GM12878 (cell line): ENCODE data around the gene PRKCE. TPM values are rescaled to one million over a fixed set of nuclear protein-coding genes. Genes with fewer than 3 reads are reported as not detected.

Experiments used
- ATF2 ChIP-seq: IDR thresholded peaks from 2 replicates; pipeline ENCODE4 v1.6.1; 2012; ENCODE audit warnings: low read length, inconsistent platforms
- BACH1 ChIP-seq: fragments of 450-650 bp; IDR thresholded peaks from 2 replicates; pipeline ENCODE4 v1.6.1; 2017; ENCODE audit warnings: mild to moderate bottlenecking, borderline replicate concordance
- CBFB ChIP-seq: IDR thresholded peaks from 2 replicates; pipeline ENCODE4 v1.6.1; 2016; ENCODE audit warnings: antibody characterized with exemption, low read depth
- CEBPB ChIP-seq, 2 experiments: fragments of 150-350 bp in 1 of 2; IDR thresholded peaks; 2 replicates each; pipeline ENCODE4 v1.6.1; 2012 to 2014; ENCODE audit warnings: low read depth in 2 of 2, low read length in 2 of 2, borderline replicate concordance in 1 of 2, inconsistent platforms in 1 of 2
- DPF2 ChIP-seq: fragments of 450-650 bp; IDR thresholded peaks from 2 replicates; pipeline ENCODE4 v1.6.1; 2017; ENCODE audit warnings: mild to moderate bottlenecking
- IRF4 ChIP-seq: IDR thresholded peaks from 2 replicates; pipeline ENCODE4 v1.6.1; 2011; ENCODE audit warnings: low read depth, low read length
- LARP7 ChIP-seq: fragments of 450-650 bp; IDR thresholded peaks from 2 replicates; pipeline ENCODE4 v1.6.1; 2017; ENCODE audit warnings: mild to moderate bottlenecking
- MYB ChIP-seq: fragments of 150-350 bp; IDR thresholded peaks from 2 replicates; pipeline ENCODE4 v1.6.1; 2014; ENCODE audit warnings: mild to moderate bottlenecking, low read depth, low read length, borderline replicate concordance
- NBN ChIP-seq: fragments of 450-650 bp; IDR thresholded peaks from 2 replicates; pipeline ENCODE4 v1.6.1; 2016
- POLR2AphosphoS5 ChIP-seq: IDR thresholded peaks from 2 replicates; pipeline ENCODE4 v1.6.1; 2011; ENCODE audit warnings: mild to moderate bottlenecking, low read length, inconsistent platforms
- RB1 ChIP-seq: fragments of 450-650 bp; formaldehyde crosslinking; IDR thresholded peaks from 2 replicates; pipeline ENCODE4 v1.6.1; 2017; ENCODE audit warnings: mild to moderate bottlenecking, borderline replicate concordance
- RBBP5 ChIP-seq: fragments of 200-600 bp; sonication (generic); conservative IDR thresholded peaks from 2 replicates; pipeline ENCODE4 v1.6.1; 2016
- RELA ChIP-seq: fragments of 450-650 bp; IDR thresholded peaks from 2 replicates; pipeline ENCODE4 v1.8.0; 2014; ENCODE audit warnings: borderline replicate concordance; ENCODE audit not compliant: partially characterized antibody
- SMAD5 ChIP-seq: IDR thresholded peaks from 2 replicates; pipeline ENCODE4 v1.6.1; 2016; ENCODE audit warnings: antibody characterized with exemption, low read depth
- STAT3 ChIP-seq: IDR thresholded peaks from 2 replicates; pipeline ENCODE4 v1.6.1; 2011; ENCODE audit warnings: low read depth, low read length, improper control_type of control experiment
- polyA plus RNA-seq, 11 experiments: library from polyadenylated mRNA; depleted of rRNA in 4 of 11; unstranded in 6 of 11; stranded (reverse) in 5 of 11; fragments of >200 nt; fragmentation: Nextera tagmentation in 4 of 11; fragmentation: Illumina TruSeq in 1 of 11; extraction: Ambion mirVana in 4 of 11; extraction: Trizol in 1 of 11; gene quantifications; 1 replicate in 1 of 11; 2 replicates in 10 of 11; pipeline versions ENCODE4 v1.2.1 to v1.2.3, GENCODE V29; 2011 to 2016; ENCODE audit warnings: inconsistent platforms in 2 of 11, missing spikeins in 2 of 11, low read depth in 1 of 11
- total RNA-seq, 4 experiments: library from RNA; depleted of rRNA in 3 of 4; stranded (reverse); fragments of >200 nt in 3 of 4; fragmentation: Illumina TruSeq in 1 of 4; extraction: Trizol in 1 of 4; gene quantifications; 2 replicates each; pipeline versions ENCODE4 v1.2.1 to v1.2.3, GENCODE V29; 2013 to 2021
- TF ChIP-seq, protein P1 (sequence below): fragments of 450-650 bp; formaldehyde crosslinking; IDR thresholded peaks from 2 replicates; pipeline ENCODE4 v1.4.0; 2022; ENCODE audit warnings: mild to moderate bottlenecking, moderate library complexity
- TF ChIP-seq, protein P2 (sequence below), 3 experiments: IDR thresholded peaks in 2 of 3; conservative IDR thresholded peaks in 1 of 3; 2 replicates each; pipeline ENCODE4 v1.5.1; 2011; ENCODE audit warnings: low read depth in 3 of 3, low read length in 3 of 3, mild to moderate bottlenecking in 3 of 3, control low read depth in 2 of 3, moderate library complexity in 2 of 3, inconsistent platforms in 1 of 3, mixed read lengths in 1 of 3; ENCODE audit not compliant: control insufficient read depth in 2 of 3, insufficient read depth in 1 of 3; ENCODE audit errors: extremely low read depth in 1 of 3
- TF ChIP-seq, protein P3 (sequence below): fragments of 450-650 bp; IDR thresholded peaks from 2 replicates; pipeline ENCODE4 v1.6.1; 2017; ENCODE audit warnings: borderline replicate concordance
- TF ChIP-seq, protein P4 (sequence below): fragments of 450-650 bp; formaldehyde crosslinking; IDR thresholded peaks from 2 replicates; pipeline ENCODE4 v1.4.0; 2020; ENCODE audit warnings: mild to moderate bottlenecking, moderate library complexity

Gene PRKCE
- total and polyA plus RNA-seq, 10 of the 15 experiments (the other 5 are each of a cell fraction or from before 2014, with no cell fraction given): 2.6 to 28.2 (median 11.3) TPM

DNA sequence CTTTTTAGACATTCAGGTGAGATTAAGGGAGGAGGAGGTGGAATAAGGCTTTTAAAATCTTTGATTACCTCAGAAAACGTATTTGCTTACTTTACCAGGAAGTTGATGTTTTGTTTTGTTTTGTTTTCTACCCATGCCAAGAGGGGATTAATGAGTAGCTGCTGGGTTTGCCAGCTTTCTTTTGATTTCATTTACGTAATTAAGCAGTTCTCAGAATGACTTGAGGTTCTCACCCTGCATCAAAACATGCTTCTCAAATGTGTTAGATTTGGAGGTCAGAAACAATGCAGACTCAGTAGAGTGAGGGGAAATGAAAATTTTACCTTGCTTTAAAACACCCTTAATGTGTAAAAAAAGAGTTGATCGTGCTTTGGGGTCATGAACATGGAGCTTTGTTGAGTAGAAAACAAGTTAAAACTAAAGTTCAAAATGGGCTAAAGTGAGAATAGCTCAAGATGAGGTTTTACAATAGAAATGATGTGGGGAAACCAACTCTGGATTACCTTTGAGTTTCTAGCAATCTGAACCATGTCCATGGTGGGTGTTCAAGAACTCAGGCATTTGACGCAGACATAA lies 428.6 kb downstream of the PRKCE start (continued):
- TF ChIP-seq, protein P1, sequence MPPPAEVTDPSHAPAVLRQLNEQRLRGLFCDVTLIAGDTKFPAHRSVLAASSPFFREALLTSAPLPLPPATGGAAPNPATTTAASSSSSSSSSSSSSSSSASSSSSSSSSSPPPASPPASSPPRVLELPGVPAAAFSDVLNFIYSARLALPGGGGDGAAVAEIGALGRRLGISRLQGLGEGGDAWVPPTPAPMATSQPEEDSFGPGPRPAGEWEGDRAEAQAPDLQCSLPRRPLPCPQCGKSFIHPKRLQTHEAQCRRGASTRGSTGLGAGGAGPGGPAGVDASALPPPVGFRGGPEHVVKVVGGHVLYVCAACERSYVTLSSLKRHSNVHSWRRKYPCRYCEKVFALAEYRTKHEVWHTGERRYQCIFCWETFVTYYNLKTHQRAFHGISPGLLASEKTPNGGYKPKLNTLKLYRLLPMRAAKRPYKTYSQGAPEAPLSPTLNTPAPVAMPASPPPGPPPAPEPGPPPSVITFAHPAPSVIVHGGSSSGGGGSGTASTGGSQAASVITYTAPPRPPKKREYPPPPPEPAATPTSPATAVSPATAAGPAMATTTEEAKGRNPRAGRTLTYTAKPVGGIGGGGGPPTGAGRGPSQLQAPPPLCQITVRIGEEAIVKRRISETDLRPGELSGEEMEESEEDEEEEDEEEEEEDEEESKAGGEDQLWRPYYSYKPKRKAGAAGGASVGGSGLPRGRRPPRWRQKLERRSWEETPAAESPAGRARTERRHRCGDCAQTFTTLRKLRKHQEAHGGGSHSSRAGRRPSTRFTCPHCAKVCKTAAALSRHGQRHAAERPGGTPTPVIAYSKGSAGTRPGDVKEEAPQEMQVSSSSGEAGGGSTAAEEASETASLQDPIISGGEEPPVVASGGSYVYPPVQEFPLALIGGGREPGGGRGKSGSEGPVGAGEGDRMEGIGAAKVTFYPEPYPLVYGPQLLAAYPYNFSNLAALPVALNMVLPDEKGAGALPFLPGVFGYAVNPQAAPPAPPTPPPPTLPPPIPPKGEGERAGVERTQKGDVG (CRISPR knock-in tag): no peak
- TF ChIP-seq RB1 (no peak), POLR2AphosphoS5 (no peak), MYB (no peak), ATF2 (no peak), RELA (peak; percentile 23), STAT3 (no peak; the same call in 1 of the 2 replicates), RBBP5 (no peak), CEBPB (IDR thresholded peaks at IDR 0.05; ENCODE audit: borderline replicate concordance in 1 of 2, low read depth in 2 of 2, low read length in 2 of 2) (no peak), IRF4 (peak; percentile 59; the same call in 1 of the 2 replicates), CBFB (no peak), SMAD5 (no peak), LARP7 (no peak), BACH1 (peak; percentile 83; the same call in 1 of the 2 replicates), NBN (peak; percentile 77), DPF2 (peak; percentile 93)
- TF ChIP-seq, protein P2, sequence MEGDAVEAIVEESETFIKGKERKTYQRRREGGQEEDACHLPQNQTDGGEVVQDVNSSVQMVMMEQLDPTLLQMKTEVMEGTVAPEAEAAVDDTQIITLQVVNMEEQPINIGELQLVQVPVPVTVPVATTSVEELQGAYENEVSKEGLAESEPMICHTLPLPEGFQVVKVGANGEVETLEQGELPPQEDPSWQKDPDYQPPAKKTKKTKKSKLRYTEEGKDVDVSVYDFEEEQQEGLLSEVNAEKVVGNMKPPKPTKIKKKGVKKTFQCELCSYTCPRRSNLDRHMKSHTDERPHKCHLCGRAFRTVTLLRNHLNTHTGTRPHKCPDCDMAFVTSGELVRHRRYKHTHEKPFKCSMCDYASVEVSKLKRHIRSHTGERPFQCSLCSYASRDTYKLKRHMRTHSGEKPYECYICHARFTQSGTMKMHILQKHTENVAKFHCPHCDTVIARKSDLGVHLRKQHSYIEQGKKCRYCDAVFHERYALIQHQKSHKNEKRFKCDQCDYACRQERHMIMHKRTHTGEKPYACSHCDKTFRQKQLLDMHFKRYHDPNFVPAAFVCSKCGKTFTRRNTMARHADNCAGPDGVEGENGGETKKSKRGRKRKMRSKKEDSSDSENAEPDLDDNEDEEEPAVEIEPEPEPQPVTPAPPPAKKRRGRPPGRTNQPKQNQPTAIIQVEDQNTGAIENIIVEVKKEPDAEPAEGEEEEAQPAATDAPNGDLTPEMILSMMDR (IDR thresholded peaks at IDR 0.05 in 2 of 3, conservative IDR thresholded peaks at IDR 0.05 in 1 of 3; ENCODE audit: control insufficient read depth in 2 of 3, extremely low read depth in 1 of 3, insufficient read depth in 1 of 3, low read depth in 3 of 3, low read length in 3 of 3): no peak
- TF ChIP-seq, protein P3, sequence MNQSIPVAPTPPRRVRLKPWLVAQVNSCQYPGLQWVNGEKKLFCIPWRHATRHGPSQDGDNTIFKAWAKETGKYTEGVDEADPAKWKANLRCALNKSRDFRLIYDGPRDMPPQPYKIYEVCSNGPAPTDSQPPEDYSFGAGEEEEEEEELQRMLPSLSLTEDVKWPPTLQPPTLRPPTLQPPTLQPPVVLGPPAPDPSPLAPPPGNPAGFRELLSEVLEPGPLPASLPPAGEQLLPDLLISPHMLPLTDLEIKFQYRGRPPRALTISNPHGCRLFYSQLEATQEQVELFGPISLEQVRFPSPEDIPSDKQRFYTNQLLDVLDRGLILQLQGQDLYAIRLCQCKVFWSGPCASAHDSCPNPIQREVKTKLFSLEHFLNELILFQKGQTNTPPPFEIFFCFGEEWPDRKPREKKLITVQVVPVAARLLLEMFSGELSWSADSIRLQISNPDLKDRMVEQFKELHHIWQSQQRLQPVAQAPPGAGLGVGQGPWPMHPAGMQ: no peak
- TF ChIP-seq, protein P4, sequence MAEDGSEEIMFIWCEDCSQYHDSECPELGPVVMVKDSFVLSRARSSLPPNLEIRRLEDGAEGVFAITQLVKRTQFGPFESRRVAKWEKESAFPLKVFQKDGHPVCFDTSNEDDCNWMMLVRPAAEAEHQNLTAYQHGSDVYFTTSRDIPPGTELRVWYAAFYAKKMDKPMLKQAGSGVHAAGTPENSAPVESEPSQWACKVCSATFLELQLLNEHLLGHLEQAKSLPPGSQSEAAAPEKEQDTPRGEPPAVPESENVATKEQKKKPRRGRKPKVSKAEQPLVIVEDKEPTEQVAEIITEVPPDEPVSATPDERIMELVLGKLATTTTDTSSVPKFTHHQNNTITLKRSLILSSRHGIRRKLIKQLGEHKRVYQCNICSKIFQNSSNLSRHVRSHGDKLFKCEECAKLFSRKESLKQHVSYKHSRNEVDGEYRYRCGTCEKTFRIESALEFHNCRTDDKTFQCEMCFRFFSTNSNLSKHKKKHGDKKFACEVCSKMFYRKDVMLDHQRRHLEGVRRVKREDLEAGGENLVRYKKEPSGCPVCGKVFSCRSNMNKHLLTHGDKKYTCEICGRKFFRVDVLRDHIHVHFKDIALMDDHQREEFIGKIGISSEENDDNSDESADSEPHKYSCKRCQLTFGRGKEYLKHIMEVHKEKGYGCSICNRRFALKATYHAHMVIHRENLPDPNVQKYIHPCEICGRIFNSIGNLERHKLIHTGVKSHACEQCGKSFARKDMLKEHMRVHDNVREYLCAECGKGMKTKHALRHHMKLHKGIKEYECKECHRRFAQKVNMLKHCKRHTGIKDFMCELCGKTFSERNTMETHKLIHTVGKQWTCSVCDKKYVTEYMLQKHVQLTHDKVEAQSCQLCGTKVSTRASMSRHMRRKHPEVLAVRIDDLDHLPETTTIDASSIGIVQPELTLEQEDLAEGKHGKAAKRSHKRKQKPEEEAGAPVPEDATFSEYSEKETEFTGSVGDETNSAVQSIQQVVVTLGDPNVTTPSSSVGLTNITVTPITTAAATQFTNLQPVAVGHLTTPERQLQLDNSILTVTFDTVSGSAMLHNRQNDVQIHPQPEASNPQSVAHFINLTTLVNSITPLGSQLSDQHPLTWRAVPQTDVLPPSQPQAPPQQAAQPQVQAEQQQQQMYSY (CRISPR knock-in tag): no peak
